ENCODE data around the gene CDH4. TPM values are rescaled to one million over a fixed set of nuclear protein-coding genes. Genes with fewer than 3 reads are reported as not detected.

The CDH4 gene
- total RNA-seq, 1 experiment from 2014 or later = not detected

DNA sequence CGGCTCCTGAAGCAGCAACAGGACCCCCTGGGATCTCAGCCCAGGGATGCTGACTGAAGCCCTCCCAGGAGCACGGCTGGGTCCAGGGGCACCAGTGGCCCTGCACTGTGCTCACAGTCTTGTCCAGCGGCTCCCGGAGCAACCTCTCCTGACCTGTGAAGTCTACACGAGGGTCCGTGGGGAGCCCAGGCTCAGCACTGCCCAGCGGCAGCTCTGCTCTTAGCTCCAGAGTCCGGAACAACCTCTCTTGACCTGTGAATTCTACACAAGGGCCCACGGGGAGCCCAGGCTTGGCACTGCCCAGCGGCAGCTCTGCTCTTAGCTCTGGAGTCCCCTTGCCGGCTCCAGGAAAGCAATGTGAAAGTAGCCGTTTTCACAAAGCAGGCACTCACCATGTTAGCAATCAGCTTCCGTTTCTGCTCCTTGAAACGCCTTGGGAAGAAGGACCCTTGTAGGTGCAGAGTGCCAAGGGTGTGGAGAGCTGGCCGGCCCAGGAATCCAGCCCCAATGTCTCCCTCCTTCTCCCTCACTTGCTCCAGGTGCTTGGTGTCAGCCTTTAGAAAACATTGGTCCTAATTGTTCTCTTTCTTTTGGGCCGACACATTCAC is 310.9 kb downstream of the CDH4 start:
- no peaks in the 10 kb centered on the region for H3K36me3 ChIP-seq (ENCODE audit: insufficient read depth, low read length)
- no peaks in the 10 kb centered on the region for H3K9me2 ChIP-seq (replicated peaks; ENCODE audit: insufficient read depth, low read length)
- no peaks in the 10 kb centered on the region for H3K9me3 ChIP-seq (ENCODE audit: low read length)
- no peak overlapping the region for H3K27ac ChIP-seq (ENCODE audit: low read length)
- no peaks in the 10 kb centered on the region for H3K27me3 ChIP-seq (ENCODE audit: low read length)
- peaks cover 3% of the 10 kb centered on the region; the same call in 1 of the 2 replicates for H4K20me1 ChIP-seq (ENCODE audit: insufficient read depth, low read depth, low read length)
- H3K4me1 ChIP-seq (ENCODE audit: low read length) = no peaks in the 10 kb centered on the region
- H3K79me2 ChIP-seq (ENCODE audit: low read length) = no peaks in the 10 kb centered on the region
- no peak overlapping the region for H2AFZ ChIP-seq (ENCODE audit: low read length)
- no peak overlapping the region for H3K4me2 ChIP-seq (ENCODE audit: low read depth, low read length, poor library complexity, severe bottlenecking)
- no peak overlapping the region for H3K9ac ChIP-seq (ENCODE audit: low read length)
- H3K4me3 ChIP-seq (ENCODE audit: low read length) = no peak overlapping the region
- no peak for DNase-seq

DNA sequence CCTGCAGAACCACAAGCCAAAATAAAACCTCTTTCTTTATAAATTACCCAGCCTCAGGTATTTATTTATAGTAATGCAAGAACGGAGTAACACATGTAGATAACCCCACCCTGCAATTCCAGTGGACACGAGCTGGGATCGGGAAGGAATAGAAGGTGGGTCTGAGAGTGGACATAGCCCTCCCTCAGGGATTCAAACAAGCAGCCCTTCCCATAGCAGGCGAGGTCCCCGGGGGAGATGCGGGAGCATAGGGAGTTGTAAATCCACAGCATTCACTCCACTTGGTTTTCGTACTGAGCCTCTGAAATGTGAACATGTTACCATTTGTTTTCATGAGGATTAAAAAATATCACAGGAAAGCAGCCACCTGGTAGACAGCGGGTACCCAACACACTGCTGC is 312.6 kb downstream of the CDH4 start:
- DNase-seq = no peak
- Histone ChIP-seq H4K20me1 (ENCODE audit: insufficient read depth, low read depth, low read length) (peaks cover 3% of the 10 kb centered on the region; the same call in 1 of the 2 replicates), H3K27ac (ENCODE audit: low read length) (no peak overlapping the region), H3K4me2 (ENCODE audit: low read depth, low read length, poor library complexity, severe bottlenecking) (no peak overlapping the region), H3K9me3 (ENCODE audit: low read length) (no peaks in the 10 kb centered on the region), H2AFZ (ENCODE audit: low read length) (no peak overlapping the region), H3K4me3 (ENCODE audit: low read length) (no peak overlapping the region), H3K36me3 (ENCODE audit: insufficient read depth, low read length) (no peaks in the 10 kb centered on the region), H3K9ac (ENCODE audit: low read length) (no peak overlapping the region), H3K9me2 (replicated peaks; ENCODE audit: insufficient read depth, low read length) (no peaks in the 10 kb centered on the region), H3K4me1 (ENCODE audit: low read length) (no peaks in the 10 kb centered on the region), H3K27me3 (ENCODE audit: low read length) (no peaks in the 10 kb centered on the region), H3K79me2 (ENCODE audit: low read length) (no peaks in the 10 kb centered on the region)

DNA sequence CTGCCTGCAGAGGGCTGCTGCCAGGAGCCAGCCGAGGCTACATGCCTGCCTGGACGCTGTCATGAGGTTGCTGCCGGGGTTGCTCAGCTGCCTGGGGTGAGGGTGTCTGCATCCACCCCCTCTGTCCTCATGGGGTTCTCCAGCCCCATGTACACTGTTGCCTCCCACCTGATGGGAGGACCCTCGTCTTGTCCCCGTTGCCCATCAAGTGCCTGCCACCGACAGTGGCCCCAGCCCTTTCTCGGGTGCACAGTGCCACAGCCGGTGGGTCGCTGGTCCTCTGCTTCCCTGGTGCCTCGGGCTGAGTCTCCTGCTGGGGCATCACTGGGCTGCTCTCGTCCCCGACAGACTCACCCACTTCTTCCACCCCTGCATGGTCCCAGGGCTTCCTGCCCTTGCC is 313.7 kb downstream of the CDH4 start:
- H3K27me3 ChIP-seq (ENCODE audit: low read length) = no peaks in the 10 kb centered on the region
- H3K4me3 ChIP-seq (ENCODE audit: low read length) = no peak overlapping the region
- peaks cover 3% of the 10 kb centered on the region; the same call in 1 of the 2 replicates for H4K20me1 ChIP-seq (ENCODE audit: insufficient read depth, low read depth, low read length)
- no peaks in the 10 kb centered on the region for H3K9me2 ChIP-seq (replicated peaks; ENCODE audit: insufficient read depth, low read length)
- H3K79me2 ChIP-seq (ENCODE audit: low read length) = no peaks in the 10 kb centered on the region
- no peaks in the 10 kb centered on the region for H3K36me3 ChIP-seq (ENCODE audit: insufficient read depth, low read length)
- H3K4me1 ChIP-seq (ENCODE audit: low read length) = no peaks in the 10 kb centered on the region
- H2AFZ ChIP-seq (ENCODE audit: low read length) = no peak overlapping the region
- H3K4me2 ChIP-seq (ENCODE audit: low read depth, low read length, poor library complexity, severe bottlenecking) = no peak overlapping the region
- no peak overlapping the region for H3K9ac ChIP-seq (ENCODE audit: low read length)
- no peak overlapping the region for H3K27ac ChIP-seq (ENCODE audit: low read length)
- no peaks in the 10 kb centered on the region for H3K9me3 ChIP-seq (ENCODE audit: low read length)
- DNase-seq = no peak

DNA sequence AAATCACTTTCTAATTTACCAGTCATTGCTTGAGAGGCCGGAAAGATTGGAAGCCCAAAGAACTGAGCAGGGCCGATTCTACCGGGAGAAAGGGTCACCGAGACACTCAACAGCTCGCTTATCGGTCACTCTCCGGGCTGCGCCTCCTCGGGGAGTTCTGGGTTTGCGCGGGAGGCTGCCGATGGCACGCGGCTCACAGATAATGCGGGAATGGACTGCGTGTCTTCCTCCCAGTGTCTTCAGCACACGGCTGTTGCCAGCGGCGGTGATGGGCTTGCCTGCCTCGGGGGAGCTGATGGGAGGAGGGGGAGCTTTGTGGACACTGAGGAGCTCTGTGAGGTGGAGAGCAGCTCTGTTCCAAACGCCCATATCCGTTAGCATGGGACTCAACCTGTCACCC is 314.6 kb downstream of the CDH4 start:
- Histone ChIP-seq H2AFZ (ENCODE audit: low read length) (no peak overlapping the region), H3K36me3 (ENCODE audit: insufficient read depth, low read length) (no peaks in the 10 kb centered on the region), H3K79me2 (ENCODE audit: low read length) (no peaks in the 10 kb centered on the region), H3K27ac (ENCODE audit: low read length) (no peak overlapping the region), H3K4me2 (ENCODE audit: low read depth, low read length, poor library complexity, severe bottlenecking) (no peak overlapping the region), H4K20me1 (ENCODE audit: insufficient read depth, low read depth, low read length) (peaks cover 3% of the 10 kb centered on the region; the same call in 1 of the 2 replicates), H3K9me3 (ENCODE audit: low read length) (no peaks in the 10 kb centered on the region), H3K4me3 (ENCODE audit: low read length) (no peak overlapping the region), H3K9me2 (replicated peaks; ENCODE audit: insufficient read depth, low read length) (no peaks in the 10 kb centered on the region), H3K4me1 (ENCODE audit: low read length) (no peaks in the 10 kb centered on the region), H3K9ac (ENCODE audit: low read length) (no peak overlapping the region), H3K27me3 (ENCODE audit: low read length) (no peaks in the 10 kb centered on the region)
- DNase-seq = no peak

DNA sequence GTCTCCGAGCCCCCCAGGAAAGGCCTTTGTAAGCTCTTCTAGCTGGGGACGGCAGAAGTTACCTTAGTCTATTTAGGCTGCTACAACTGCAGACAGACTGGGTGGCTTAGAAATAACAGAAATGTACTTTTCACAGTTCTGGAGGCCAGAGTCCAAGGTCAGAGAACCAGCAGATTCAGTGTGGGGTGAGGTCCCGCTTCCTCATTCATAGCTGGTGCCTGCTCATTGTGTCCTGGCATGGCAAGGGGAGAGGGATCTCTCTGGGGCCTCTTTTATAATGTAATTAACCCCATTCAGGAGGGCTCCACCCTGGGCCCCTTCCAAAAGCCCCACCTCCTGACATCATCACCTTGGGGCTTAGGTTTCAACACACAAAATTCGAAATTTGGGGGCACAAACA is 315.1 kb downstream of the CDH4 start:
- DNase-seq = no peak
- Histone ChIP-seq H3K4me1 (ENCODE audit: low read length) (no peaks in the 10 kb centered on the region), H3K4me2 (ENCODE audit: low read depth, low read length, poor library complexity, severe bottlenecking) (no peak overlapping the region), H3K9me3 (ENCODE audit: low read length) (no peaks in the 10 kb centered on the region), H2AFZ (ENCODE audit: low read length) (no peak overlapping the region), H3K36me3 (ENCODE audit: insufficient read depth, low read length) (no peaks in the 10 kb centered on the region), H3K27me3 (ENCODE audit: low read length) (no peaks in the 10 kb centered on the region), H3K27ac (ENCODE audit: low read length) (no peak overlapping the region), H3K9me2 (replicated peaks; ENCODE audit: insufficient read depth, low read length) (no peaks in the 10 kb centered on the region), H3K9ac (ENCODE audit: low read length) (no peak overlapping the region), H3K79me2 (ENCODE audit: low read length) (no peaks in the 10 kb centered on the region), H3K4me3 (ENCODE audit: low read length) (no peak overlapping the region), H4K20me1 (ENCODE audit: insufficient read depth, low read depth, low read length) (peaks cover 3% of the 10 kb centered on the region; the same call in 1 of the 2 replicates)

DNA sequence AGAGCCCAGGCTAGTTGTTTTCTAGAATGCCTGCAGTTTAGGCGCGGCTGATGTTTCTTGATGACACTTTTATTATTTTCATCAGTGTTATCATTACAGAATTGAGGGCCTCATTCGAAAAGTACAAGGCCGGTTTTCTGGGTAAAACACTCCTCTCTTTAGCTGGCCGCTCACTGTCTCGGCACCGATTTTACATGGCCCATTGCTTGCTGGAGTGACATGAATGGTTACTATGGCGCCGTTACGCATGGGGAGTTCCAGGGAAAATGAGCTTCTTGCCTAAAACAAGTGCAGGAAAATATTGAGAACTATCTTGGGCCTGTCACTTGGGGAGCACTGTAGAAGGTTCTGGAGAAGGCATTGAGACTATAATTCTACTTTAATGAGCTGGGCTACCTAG is 317.8 kb downstream of the CDH4 start:
- Histone ChIP-seq H3K79me2 (ENCODE audit: low read length) (no peaks in the 10 kb centered on the region), H3K9ac (ENCODE audit: low read length) (no peak overlapping the region), H3K27me3 (ENCODE audit: low read length) (no peaks in the 10 kb centered on the region), H2AFZ (ENCODE audit: low read length) (no peak overlapping the region), H3K4me2 (ENCODE audit: low read depth, low read length, poor library complexity, severe bottlenecking) (no peak overlapping the region), H3K9me2 (replicated peaks; ENCODE audit: insufficient read depth, low read length) (no peaks in the 10 kb centered on the region), H3K4me3 (ENCODE audit: low read length) (no peak overlapping the region), H3K4me1 (ENCODE audit: low read length) (no peaks in the 10 kb centered on the region), H3K36me3 (ENCODE audit: insufficient read depth, low read length) (no peaks in the 10 kb centered on the region), H3K27ac (ENCODE audit: low read length) (no peak overlapping the region), H3K9me3 (ENCODE audit: low read length) (no peaks in the 10 kb centered on the region), H4K20me1 (ENCODE audit: insufficient read depth, low read depth, low read length) (no peaks in the 10 kb centered on the region)
- no peak for DNase-seq

DNA sequence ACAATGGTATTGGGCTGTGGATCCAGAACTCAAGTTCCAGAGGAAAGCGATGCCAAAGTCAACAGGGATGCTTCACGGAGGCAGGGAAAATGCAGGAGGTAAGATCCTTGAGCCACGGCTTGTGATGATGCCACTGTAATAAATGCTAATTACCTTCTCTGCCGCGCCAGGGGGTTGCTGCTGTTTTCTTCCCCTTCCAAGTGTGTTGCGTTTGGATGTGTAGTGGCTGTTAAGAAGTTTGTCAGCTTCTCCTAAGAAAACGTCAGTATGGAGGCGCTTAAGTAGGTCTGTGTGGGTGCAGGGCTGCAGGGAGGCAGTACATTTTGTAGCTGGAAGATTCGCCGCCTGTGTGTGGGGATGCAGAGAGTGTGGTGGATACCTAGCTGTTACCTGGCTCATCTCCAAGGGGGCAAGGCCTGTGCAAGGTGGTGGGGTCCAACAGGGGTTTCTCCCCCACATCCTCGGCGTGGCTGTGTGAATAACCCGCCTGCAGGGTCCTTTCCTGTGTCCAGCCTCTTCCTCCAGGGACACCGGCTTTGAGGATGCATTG is 318.7 kb downstream of the CDH4 start:
- H3K79me2 ChIP-seq (ENCODE audit: low read length) = no peaks in the 10 kb centered on the region
- DNase-seq = no peak
- no peaks in the 10 kb centered on the region for H3K9me2 ChIP-seq (replicated peaks; ENCODE audit: insufficient read depth, low read length)
- no peaks in the 10 kb centered on the region for H3K4me1 ChIP-seq (ENCODE audit: low read length)
- H3K9ac ChIP-seq (ENCODE audit: low read length) = no peak overlapping the region
- H3K27ac ChIP-seq (ENCODE audit: low read length) = no peak overlapping the region
- H2AFZ ChIP-seq (ENCODE audit: low read length) = no peak overlapping the region
- no peaks in the 10 kb centered on the region for H4K20me1 ChIP-seq (ENCODE audit: insufficient read depth, low read depth, low read length)
- H3K4me3 ChIP-seq (ENCODE audit: low read length) = no peak overlapping the region
- H3K36me3 ChIP-seq (ENCODE audit: insufficient read depth, low read length) = no peaks in the 10 kb centered on the region
- no peak overlapping the region for H3K4me2 ChIP-seq (ENCODE audit: low read depth, low read length, poor library complexity, severe bottlenecking)
- no peaks in the 10 kb centered on the region for H3K9me3 ChIP-seq (ENCODE audit: low read length)
- H3K27me3 ChIP-seq (ENCODE audit: low read length) = no peaks in the 10 kb centered on the region

DNA sequence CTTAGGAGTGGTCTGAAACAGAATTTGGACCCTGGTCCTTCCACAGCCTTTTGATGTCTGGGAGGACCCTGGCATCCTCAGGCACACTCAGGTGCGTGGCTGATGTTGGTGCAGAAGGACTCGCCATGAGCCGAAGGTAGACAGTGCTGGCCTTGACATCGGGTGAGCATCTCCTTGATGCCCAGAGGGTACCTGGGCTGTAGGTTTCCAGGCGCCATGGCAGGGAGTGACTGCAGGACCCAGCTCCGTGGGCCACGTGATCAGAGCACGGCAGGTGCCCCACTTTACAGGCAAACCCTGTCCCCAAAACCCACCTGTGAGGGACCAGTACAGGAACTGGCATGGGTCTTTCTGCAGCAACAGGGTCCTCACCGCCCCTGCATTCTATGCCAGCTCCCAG is 319.2 kb downstream of the CDH4 start:
- H3K4me1 ChIP-seq (ENCODE audit: low read length) = no peaks in the 10 kb centered on the region
- no peak for DNase-seq
- no peaks in the 10 kb centered on the region for H4K20me1 ChIP-seq (ENCODE audit: insufficient read depth, low read depth, low read length)

More for the DNA sequence above, 319.2 kb downstream of the CDH4 start:
- Histone ChIP-seq H2AFZ (ENCODE audit: low read length) (no peak overlapping the region), H3K9me3 (ENCODE audit: low read length) (no peaks in the 10 kb centered on the region), H3K9ac (ENCODE audit: low read length) (no peak overlapping the region), H3K27me3 (ENCODE audit: low read length) (no peaks in the 10 kb centered on the region), H3K4me3 (ENCODE audit: low read length) (no peak overlapping the region), H3K79me2 (ENCODE audit: low read length) (no peaks in the 10 kb centered on the region), H3K36me3 (ENCODE audit: insufficient read depth, low read length) (no peaks in the 10 kb centered on the region), H3K9me2 (replicated peaks; ENCODE audit: insufficient read depth, low read length) (no peaks in the 10 kb centered on the region), H3K4me2 (ENCODE audit: low read depth, low read length, poor library complexity, severe bottlenecking) (no peak overlapping the region), H3K27ac (ENCODE audit: low read length) (no peak overlapping the region)

Data from Karpas-422 (cell line).